Measurements from ENCODE around the gene DDX17.
"Not testable (repeated sequence)": the region's sequence is repeated elsewhere in the genome, so short reads cannot be mapped to it uniquely, and the experiment has no call there.

DDX17 gene

DNA sequence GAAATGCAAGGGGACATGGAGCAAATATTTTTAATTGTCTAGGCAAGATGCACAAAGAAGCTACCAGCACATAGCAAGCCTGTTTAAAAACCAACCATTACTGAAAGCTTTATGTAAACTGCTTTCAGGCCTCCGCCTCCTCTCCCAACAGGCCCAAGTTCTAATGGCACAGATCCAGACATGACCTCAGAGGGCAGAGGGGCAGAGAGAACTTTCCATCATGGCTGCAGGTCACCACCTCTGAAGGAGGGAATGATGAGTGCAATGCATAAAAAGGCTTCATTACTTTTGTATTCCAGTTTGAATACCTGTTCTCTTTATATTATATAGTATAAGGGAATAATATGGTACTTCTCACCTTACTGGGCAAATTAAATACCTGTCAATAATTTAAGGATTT is 15.2 kb downstream of the DDX17 start:
- no peak for DNase-seq

GRCh38 chr22:38490475-38490874 is 15.6 kb downstream of the DDX17 start:
- DNase-seq, result no peak

GRCh38 chr22:38489561-38490145 is 16.5 kb downstream of the DDX17 start:
- DNase-seq, result no peak

GRCh38 chr22:38489142-38489541 is 17.0 kb downstream of the DDX17 start:
- no peak for DNase-seq

GRCh38 chr22:38487946-38488345 is 18.2 kb downstream of the DDX17 start:
- DNase-seq, result no peak

DNA sequence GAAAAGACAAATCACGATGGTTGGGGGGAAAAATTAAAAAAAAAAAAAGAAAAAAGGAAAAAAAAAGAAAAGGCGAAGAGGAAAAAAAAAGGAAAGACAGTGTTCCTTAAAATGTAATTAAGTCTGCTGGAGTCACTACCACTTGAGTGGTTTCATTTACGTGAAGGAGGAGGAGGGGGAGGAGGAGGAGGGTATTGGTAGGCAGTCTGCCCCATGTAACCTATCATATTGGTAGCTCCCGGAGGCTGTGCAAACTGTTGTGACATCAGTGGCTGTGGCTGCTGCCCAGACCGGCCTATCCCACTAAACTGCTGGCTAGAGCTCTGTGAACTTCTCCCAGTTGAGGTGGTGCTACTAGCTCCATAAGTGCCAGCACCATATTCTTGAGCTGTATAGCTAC is 20.3 kb downstream of the DDX17 start:
- no peak for DNase-seq

DNA sequence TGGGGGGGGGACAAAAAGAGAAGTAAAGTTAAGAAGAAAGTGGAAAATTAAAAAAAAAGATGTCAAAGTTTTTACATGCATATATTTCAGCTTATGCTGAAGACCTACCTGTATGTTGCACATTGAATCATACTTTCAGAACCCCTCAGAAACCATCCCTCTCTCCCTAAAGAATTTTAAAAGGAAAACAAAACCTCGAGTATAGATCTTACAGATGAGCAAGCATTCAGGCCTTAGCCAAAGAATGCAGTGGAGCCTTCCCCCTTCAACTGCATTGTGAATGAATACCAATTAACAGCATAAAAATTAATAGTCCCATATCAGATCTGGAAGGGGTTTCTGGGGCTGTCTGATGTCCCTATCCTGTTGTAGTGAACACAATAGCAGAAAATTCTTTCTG is 21.9 kb downstream of the DDX17 start:
- DNase-seq, result no peak

- no peak for DNase-seq
Observed at GRCh38 chr22:38482662-38483308, 23.3 kb downstream of the DDX17 start.

GRCh38 chr22:38481871-38482332 is 24.2 kb downstream of the DDX17 start:
- no peak for DNase-seq

DNA sequence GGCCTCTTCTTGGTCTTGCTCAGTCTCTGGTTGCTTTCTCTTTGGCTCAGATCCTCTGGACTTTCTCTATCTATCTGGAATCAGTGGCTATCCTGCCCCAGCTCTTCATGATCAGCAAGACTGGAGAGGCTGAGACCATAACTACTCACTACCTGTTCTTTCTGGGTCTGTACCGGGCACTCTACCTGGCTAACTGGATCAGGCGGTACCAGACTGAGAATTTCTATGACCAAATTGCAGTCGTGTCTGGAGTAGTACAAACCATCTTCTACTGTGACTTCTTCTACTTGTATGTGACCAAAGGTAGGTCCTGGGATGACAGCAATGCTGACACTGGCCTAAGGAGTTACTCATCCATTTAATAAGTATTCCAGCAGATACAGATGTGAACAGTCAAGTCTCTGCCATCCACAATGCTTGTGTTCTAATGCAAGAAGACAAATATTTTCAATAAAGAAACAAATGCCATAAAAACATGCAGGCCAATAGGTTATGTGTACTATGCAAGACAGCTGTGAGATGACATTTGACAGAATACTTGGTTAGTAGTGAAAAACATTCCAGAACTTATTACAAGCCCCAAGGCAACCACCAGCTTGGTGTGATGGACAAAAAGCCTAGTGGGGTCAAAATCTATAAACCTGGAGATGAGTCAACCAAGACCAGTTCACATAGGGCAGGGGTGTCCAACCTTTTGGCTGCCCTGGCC is 24.8 kb downstream of the DDX17 start:
- no peak for DNase-seq

GRCh38 chr22:38479096-38479837 is 26.8 kb downstream of the DDX17 start:
- no peak for DNase-seq

DNA sequence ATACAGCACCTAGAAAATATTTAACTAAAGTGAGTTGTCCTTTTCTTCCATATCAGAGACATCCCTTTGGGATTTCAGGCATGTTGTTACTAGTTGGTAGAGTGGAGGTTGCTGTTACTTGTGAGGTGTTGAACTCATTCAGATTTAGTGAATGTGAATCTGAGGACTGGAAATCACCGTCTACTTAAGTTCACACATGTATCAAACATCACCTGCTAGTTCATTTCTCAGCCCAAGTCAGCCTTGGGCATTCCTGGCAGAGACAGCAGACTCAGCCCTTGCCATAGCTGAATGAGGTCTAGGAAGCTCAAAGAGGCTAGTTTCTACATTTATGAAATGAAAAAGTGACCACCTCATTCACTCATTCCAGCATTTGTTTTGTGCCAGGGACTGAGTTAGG is 28.5 kb downstream of the DDX17 start:
- no peak for DNase-seq

DNA sequence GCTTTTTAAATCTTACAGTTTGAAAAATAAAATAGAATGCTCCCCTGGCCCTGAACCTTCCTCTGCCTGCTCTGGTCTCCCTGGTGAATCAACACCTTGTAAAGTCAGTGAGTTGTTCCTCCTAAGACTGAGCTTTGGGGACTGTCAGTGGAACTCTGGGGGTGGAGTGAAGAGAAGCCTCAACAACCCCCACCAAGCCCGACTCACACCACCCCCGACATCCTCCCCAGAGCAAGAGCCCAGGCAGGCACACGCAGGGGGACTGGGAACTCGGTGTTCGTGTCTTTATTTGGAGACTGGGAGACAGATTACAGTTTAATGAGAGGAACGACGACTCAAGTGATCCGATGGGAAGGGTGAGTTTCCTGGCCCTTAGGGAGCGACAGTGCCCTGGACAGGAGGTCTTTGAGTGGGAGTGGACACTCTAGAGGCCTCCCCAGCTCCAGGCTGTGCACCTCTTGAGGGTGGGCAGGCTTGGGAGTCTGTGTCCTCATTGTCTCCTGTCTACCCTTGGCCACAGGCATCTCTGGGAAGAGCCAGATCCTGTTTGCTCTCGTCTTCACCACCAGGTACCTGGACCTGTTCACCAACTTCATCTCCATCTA is 32.0 kb downstream of the DDX17 start:
- no peak for DNase-seq

- DNase-seq, result no peak
Observed at GRCh38 chr22:38471237-38471636, 34.9 kb downstream of the DDX17 start.

DNA sequence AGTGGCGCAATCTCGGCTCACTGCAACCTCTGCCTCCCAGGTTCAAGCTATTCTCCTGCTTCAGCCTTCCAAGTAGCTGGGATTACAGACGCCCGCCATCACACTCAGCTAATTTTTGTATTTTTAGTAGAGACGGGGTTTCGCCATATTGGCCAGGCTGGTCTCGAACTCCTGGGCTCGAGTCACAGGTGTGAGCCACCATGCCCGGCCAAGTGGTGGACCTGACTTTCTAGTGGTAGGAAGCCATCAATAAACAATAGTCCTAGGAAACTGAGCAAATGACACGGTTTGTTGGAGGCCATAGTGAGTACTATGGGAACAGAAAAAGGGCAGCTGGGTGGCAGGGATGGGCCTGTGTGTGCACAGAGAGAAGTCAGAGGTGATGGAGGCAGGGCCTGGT is 35.9 kb downstream of the DDX17 start:
- DNase-seq, result not testable (repeated sequence)

DNA sequence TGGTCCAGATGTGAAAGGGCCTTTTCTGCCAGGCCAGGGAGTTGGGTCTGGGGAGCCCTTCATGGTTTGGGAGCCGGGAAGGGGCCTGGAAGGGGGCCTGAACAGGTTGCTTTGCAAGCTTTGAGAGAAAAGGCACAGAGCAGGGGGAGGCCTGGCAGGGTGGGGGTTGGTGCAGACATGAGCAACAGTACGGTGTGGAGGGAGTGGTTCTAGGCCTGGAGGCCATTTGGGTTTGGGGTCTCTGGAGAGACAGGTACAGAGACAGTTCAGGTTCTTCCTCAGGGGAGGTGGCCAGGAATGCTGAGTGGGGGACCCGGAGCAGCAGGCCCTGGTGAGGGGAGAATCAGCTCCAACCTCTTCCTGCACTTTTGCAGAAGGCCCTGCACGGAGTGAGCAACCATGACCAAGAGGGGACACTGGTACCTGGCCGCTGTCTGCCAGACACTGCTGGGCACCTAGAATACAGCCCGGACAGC is 36.8 kb downstream of the DDX17 start:
- DNase-seq, result no peak

- DNase-seq, result no peak
Observed at GRCh38 chr22:38468443-38469305, 37.4 kb downstream of the DDX17 start.

GRCh38 chr22:38467904-38468442 is 38.1 kb downstream of the DDX17 start, which contains the start of gene KDELR3:
KDELR3 (plus strand) TSS chr22:38468096; CDS start chr22:38468234, 138 bp downstream.
- DNase-seq, result peak; percentile 42 to 48

DNA sequence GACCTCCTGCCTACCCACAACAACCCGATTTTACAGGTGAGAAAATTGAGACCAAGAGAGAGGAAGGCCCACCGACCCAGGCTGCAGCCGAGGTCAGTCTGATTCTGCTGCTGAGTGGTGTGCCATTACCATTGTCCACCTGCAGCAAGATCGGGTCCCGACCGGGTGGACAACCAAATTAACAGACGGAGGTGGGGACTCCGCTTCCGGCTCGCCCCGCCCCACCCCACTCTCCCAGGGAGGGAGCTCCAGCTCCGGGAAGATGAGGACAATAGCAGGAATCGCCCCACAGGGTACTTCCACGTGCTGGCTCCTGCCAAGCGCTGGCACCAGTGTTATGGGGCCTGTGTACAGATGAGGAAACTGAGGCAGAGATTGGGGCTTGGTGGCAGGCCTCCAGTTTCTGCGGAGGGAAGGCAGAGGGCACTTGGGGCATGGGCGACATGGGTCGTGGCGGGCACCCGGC is 38.6 kb downstream of the DDX17 start:
- DNase-seq, result no peak

- no peak for DNase-seq
Observed at GRCh38 chr22:38465673-38466490, 40.2 kb downstream of the DDX17 start.
